Stomach (tissue), 9 donors: ENCODE measurements around the gene AKT1. TPM values are rescaled to one million over a fixed set of nuclear protein-coding genes. Genes with fewer than 3 reads are reported as not detected.

Experiments
- DNase-seq, 2 donors: peaks; one replicate each; pipeline versions ENCODE4 v3.0.0 to v3.0.0-alpha.2; 2013 to 2019
- H3K27ac ChIP-seq, 5 donors: fragments of 200-600 bp in 4 of 5; sonication (generic) in 4 of 5; one replicate each; pipeline ENCODE4 v1.5.1; 2013 to 2019; ENCODE audit warnings: mild to moderate bottlenecking in 1 of 5, moderate library complexity in 1 of 5
- H3K27me3 ChIP-seq, 3 donors: fragments of 200-600 bp; sonication (generic); one replicate each; pipeline ENCODE4 v1.5.1; 2017 to 2019; ENCODE audit warnings: mixed run types in 1 of 3
- H3K36me3 ChIP-seq, 4 donors: fragments of 200-600 bp; sonication (generic); 1 replicate in 3 of 4; 2 replicates in 1 of 4; pipeline ENCODE4 v1.5.1; 2016 to 2019
- H3K4me1 ChIP-seq, 4 donors: fragments of 200-600 bp; sonication (generic); one replicate each; pipeline ENCODE4 v1.5.1; 2016 to 2019
- H3K4me3 ChIP-seq, 4 donors: fragments of 200-600 bp; sonication (generic) in 3 of 4; one replicate each; pipeline ENCODE4 v1.5.1; 2016 to 2019; ENCODE audit warnings: mild to moderate bottlenecking in 1 of 4
- H3K9me3 ChIP-seq, 4 donors: fragments of 200-600 bp; sonication (generic); one replicate each; pipeline ENCODE4 v1.5.1; 2016 to 2019
- CTCF ChIP-seq, 7 experiments: fragments of 450-650 bp in 4 of 7; fragments of 200-600 bp in 3 of 7; sonication (generic) in 3 of 7; IDR thresholded peaks; one replicate each; pipeline ENCODE4 v1.5.1; 2016 to 2019; ENCODE audit warnings: antibody characterized with exemption in 7 of 7, control low read depth in 2 of 7, mild to moderate bottlenecking in 1 of 7
- EP300 ChIP-seq: sonication (generic); formaldehyde crosslinking; IDR thresholded peaks from one replicate; pipeline ENCODE4 v1.6.1; 2017; ENCODE audit warnings: antibody characterized with exemption
- POLR2A ChIP-seq, 4 donors: fragments of 450-650 bp; IDR thresholded peaks; one replicate each; pipeline ENCODE4 v1.6.1; 2016; ENCODE audit warnings: antibody characterized with exemption in 4 of 4, control low read depth in 2 of 4, mild to moderate bottlenecking in 1 of 4, moderate library complexity in 1 of 4
- POLR2AphosphoS5 ChIP-seq, 3 donors: sonication (generic); formaldehyde crosslinking; IDR thresholded peaks; one replicate each; pipeline ENCODE4 v1.6.1; 2016; ENCODE audit warnings: antibody characterized with exemption in 3 of 3
- WGBS, 5 donors: extraction: QIAGEN DNeasy Blood & Tissue Kit in 3 of 5; methylation state at CpG; one replicate each; pipeline versions ENCODE4 v1.1.5 to v1.1.7; 2013 to 2018; 5-methylcytosine and 5-hydroxymethylcytosine counted together
- intact Hi-C: fragments of 100-400 bp; cut with DNase I; formaldehyde crosslinking; loops from one replicate; pipeline ENCODE4 v1.15.1; 2023; ENCODE audit warnings: low total_unique reads
- polyA plus RNA-seq, 3 donors: library from polyadenylated mRNA; stranded (reverse); fragments of 200-250 nt; gene quantifications; one replicate each; pipeline ENCODE4 v1.2.3, GENCODE V29; 2013
- total RNA-seq, 5 donors: library from RNA; depleted of rRNA; stranded (reverse); fragments of >200 nt; gene quantifications; one replicate each; pipeline versions ENCODE4 v1.1.0 to v1.2.3, GENCODE V29; 2014 to 2016
- donor health status: healthy with polysubstance abuse.
- donor health status: Bipolar disorder and iron deficiency.
- donor health status: healthy.

AKT1 gene
- total and polyA plus RNA-seq, 8 donors: 85.2 to 292 (median 113) TPM

GRCh38 chr14:104782086-104782807, 13.3 kb downstream of the AKT1 start:
- no peak for TF ChIP-seq EP300
- no peak for TF ChIP-seq POLR2A (IDR thresholded peaks at IDR 0.05)
- TF ChIP-seq POLR2AphosphoS5 (IDR thresholded peaks at IDR 0.05): no peak
- TF ChIP-seq CTCF (IDR thresholded peaks at IDR 0.05): no peak
- 90 to 92% (median 92%) methylated on average over 16 to 28 of the region's 28 CpGs for WGBS, 5 donors

GRCh38 chr14:104781271-104782077, 14.1 kb downstream of the AKT1 start:
- 77 to 86% (median 84%) methylated on average over 10 to 20 of the region's 20 CpGs for WGBS, 5 donors

More at GRCh38 chr14:104782086-104782807, 13.3 kb downstream of the AKT1 start:
- H3K4me3 ChIP-seq: no peak overlapping the region
- H3K27me3 ChIP-seq: no peaks in the 10 kb centered on the region
- H3K27ac ChIP-seq: no peak overlapping the region
- intact Hi-C loops: no loop called here
- DNase-seq: no peak
- peaks cover 26 to 61% (median 48%) of the 10 kb centered on the region in 4 donors for H3K4me1 ChIP-seq
- peaks cover 10 to 63% (median 51%) of the 10 kb centered on the region in 4 donors for H3K36me3 ChIP-seq
- H3K9me3 ChIP-seq: no peaks in the 10 kb centered on the region

GRCh38 chr14:104780513-104781030, 15.0 kb downstream of the AKT1 start:
- peaks cover 17 to 78% (median 51%) of the 10 kb centered on the region in 4 donors for H3K36me3 ChIP-seq

More at GRCh38 chr14:104781271-104782077, 14.1 kb downstream of the AKT1 start:
- Histone ChIP-seq H3K9me3 (no peaks in the 10 kb centered on the region), H3K27me3 (no peaks in the 10 kb centered on the region), H3K36me3 (peaks cover 12 to 70% (median 51%) of the 10 kb centered on the region in 4 donors), H3K4me1 (peaks cover 19 to 60% (median 47%) of the 10 kb centered on the region in 4 donors), H3K4me3 (no peak overlapping the region), H3K27ac (no peak overlapping the region)
- DNase-seq: no peak
- intact Hi-C loops: no loop called here
- TF ChIP-seq POLR2AphosphoS5 (IDR thresholded peaks at IDR 0.05) (no peak), POLR2A (IDR thresholded peaks at IDR 0.05) (no peak), CTCF (IDR thresholded peaks at IDR 0.05) (no peak), EP300 (no peak)

More at GRCh38 chr14:104780513-104781030, 15.0 kb downstream of the AKT1 start:
- no peaks in the 10 kb centered on the region for H3K9me3 ChIP-seq
- TF ChIP-seq POLR2A (IDR thresholded peaks at IDR 0.05) (no peak), POLR2AphosphoS5 (IDR thresholded peaks at IDR 0.05) (no peak), EP300 (no peak), CTCF (IDR thresholded peaks at IDR 0.05) (no peak)
- H3K4me1 ChIP-seq: peaks cover 10 to 60% (median 44%) of the 10 kb centered on the region in 4 donors
- intact Hi-C loops: no loop called here
- no peak for DNase-seq
- 87 to 94% (median 90%) methylated on average over 24 of the region's 24 CpGs for WGBS, 5 donors
- H3K27ac ChIP-seq: no peak overlapping the region
- H3K4me3 ChIP-seq: no peak overlapping the region
- no peaks in the 10 kb centered on the region for H3K27me3 ChIP-seq
